Progenitor cell of endocrine pancreas (in vitro differentiated cells): ENCODE results near the gene MGAM2. TPM values are rescaled to one million over a fixed set of nuclear protein-coding genes. Genes with fewer than 3 reads are reported as not detected.

Experiments
- DNase-seq: peaks from one replicate; pipeline ENCODE4 v3.0.0; 2021; ENCODE audit warnings: low spot score; ENCODE audit not compliant: unreplicated experiment
- H3K27ac Mint-ChIP-seq: 2 replicates; pipeline ENCODE4 v1.8.0; 2021; ENCODE audit warnings: mild to moderate bottlenecking, moderate library complexity, mixed read lengths
- H3K27me3 Mint-ChIP-seq: 2 replicates; pipeline ENCODE4 v1.8.0; 2021; ENCODE audit warnings: mixed read lengths
- H3K36me3 Mint-ChIP-seq: 2 replicates; pipeline ENCODE4 v1.8.0; 2022; ENCODE audit warnings: mixed read lengths; ENCODE audit not compliant: insufficient read depth
- H3K4me1 Mint-ChIP-seq: 2 replicates; pipeline ENCODE4 v1.8.0; 2021; ENCODE audit warnings: low read depth, mixed read lengths
- H3K4me3 Mint-ChIP-seq: 2 replicates; pipeline ENCODE4 v1.8.0; 2021; ENCODE audit warnings: low read depth, mild to moderate bottlenecking, moderate library complexity, mixed read lengths
- H3K9me3 Mint-ChIP-seq: 2 replicates; pipeline ENCODE4 v1.8.0; 2021; ENCODE audit warnings: low read depth, mixed read lengths
- total RNA-seq: library from RNA; stranded (reverse); gene quantifications from 2 replicates; pipeline ENCODE4 v1.2.1, GENCODE V29; 2021
- TF ChIP-seq, protein P1 (sequence below): fragments of 200-600 bp; sonication (generic); IDR thresholded peaks from one replicate; pipeline ENCODE4 v1.5.0; 2021; ENCODE audit warnings: antibody characterized with exemption, mild to moderate bottlenecking; ENCODE audit not compliant: unreplicated experiment

The MGAM2 gene
- total RNA-seq, 1 donor from 2014 or later: 1.2 TPM

DNA sequence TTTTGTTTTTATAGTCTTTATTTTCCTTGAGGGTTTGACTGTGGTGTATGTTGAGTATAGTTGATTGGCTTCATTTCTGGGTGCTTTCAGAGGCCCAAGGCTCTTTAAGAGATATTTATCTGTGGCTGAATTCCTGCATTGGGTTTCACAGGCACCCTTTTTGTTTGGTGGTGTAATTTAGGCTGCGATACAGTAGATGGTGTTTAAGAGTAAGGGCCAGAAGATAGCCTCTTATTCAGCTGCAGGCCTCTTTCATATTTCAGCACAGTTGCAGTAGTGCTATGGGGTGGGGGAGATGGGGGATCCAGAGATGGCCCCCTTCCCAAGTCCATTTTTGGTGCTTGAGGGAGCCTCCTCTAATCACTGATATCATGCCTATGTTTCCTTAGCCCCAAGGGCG lies 69.7 kb downstream of the MGAM2 start:
- no peak for DNase-seq
- Mint-ChIP-seq H3K9me3 (no peaks in the 10 kb centered on the region), H3K4me1 (peaks cover 5% of the 10 kb centered on the region), H3K27me3 (peaks cover 4% of the 10 kb centered on the region), H3K4me3 (no peak overlapping the region), H3K27ac (no peak overlapping the region), H3K36me3 (no peaks in the 10 kb centered on the region)
- TF ChIP-seq, protein P1, sequence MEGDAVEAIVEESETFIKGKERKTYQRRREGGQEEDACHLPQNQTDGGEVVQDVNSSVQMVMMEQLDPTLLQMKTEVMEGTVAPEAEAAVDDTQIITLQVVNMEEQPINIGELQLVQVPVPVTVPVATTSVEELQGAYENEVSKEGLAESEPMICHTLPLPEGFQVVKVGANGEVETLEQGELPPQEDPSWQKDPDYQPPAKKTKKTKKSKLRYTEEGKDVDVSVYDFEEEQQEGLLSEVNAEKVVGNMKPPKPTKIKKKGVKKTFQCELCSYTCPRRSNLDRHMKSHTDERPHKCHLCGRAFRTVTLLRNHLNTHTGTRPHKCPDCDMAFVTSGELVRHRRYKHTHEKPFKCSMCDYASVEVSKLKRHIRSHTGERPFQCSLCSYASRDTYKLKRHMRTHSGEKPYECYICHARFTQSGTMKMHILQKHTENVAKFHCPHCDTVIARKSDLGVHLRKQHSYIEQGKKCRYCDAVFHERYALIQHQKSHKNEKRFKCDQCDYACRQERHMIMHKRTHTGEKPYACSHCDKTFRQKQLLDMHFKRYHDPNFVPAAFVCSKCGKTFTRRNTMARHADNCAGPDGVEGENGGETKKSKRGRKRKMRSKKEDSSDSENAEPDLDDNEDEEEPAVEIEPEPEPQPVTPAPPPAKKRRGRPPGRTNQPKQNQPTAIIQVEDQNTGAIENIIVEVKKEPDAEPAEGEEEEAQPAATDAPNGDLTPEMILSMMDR: no peak

- no peak overlapping the region for H3K4me3 Mint-ChIP-seq
- no peak overlapping the region for H3K27ac Mint-ChIP-seq
- TF ChIP-seq, protein P1: no peak
- H3K27me3 Mint-ChIP-seq: peaks cover 4% of the 10 kb centered on the region
- H3K9me3 Mint-ChIP-seq: no peaks in the 10 kb centered on the region
- DNase-seq: no peak
- no peaks in the 10 kb centered on the region for H3K36me3 Mint-ChIP-seq
- peaks cover 5% of the 10 kb centered on the region for H3K4me1 Mint-ChIP-seq
These were observed 70.4 kb downstream of the MGAM2 start for GRCh38 chr7:142181966-142182365.

GRCh38 chr7:142185069-142185468 lies 73.6 kb downstream of the MGAM2 start:
- Mint-ChIP-seq H3K4me3 (no peak overlapping the region), H3K27ac (no peak overlapping the region), H3K27me3 (peaks cover 4% of the 10 kb centered on the region), H3K4me1 (peaks cover 5% of the 10 kb centered on the region), H3K9me3 (no peaks in the 10 kb centered on the region), H3K36me3 (no peaks in the 10 kb centered on the region)
- TF ChIP-seq, protein P1: no peak
- no peak for DNase-seq

DNA sequence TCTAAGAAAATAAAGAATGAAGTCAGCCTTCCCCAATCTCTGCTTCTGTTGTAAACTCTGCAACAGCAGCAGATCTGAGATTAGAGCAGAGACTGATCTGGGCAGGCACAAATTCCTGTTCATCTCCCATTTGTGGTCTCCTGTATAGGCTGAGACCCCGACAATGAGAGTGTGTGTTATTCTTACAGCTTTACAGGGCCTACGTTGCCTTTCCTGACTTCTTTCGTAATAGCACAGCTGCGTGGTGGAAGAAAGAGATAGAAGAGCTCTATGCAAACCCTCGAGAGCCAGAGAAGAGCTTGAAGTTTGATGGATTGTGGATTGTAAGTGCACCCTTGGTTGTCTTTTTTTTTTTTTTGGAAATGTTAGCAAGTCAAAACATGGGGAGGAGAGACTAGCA lies 74.3 kb downstream of the MGAM2 start:
- H3K27ac Mint-ChIP-seq: no peak overlapping the region
- TF ChIP-seq, protein P1: no peak
- peaks cover 4% of the 10 kb centered on the region for H3K27me3 Mint-ChIP-seq
- peaks cover 5% of the 10 kb centered on the region for H3K4me1 Mint-ChIP-seq
- H3K4me3 Mint-ChIP-seq: no peak overlapping the region
- no peak for DNase-seq
- H3K36me3 Mint-ChIP-seq: no peaks in the 10 kb centered on the region
- no peaks in the 10 kb centered on the region for H3K9me3 Mint-ChIP-seq

DNA sequence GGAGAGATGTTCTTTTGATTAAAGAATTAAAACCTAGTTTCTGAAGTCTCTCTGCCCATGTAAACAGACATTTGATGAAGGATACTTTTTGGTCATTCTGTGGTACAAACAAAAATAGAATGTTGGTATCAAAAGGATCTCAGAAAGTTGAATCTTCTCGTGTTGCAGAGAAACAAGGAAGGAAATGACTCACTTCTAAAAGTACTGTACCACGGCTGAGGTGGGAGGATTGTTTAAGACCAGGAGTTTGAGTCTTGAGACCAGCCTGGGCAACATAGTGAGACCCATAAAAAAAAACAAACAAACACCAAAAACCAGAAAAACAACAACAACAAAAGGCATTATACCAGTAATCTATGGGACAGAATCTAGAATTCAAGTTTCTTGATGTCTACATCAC lies 76.6 kb downstream of the MGAM2 start:
- Mint-ChIP-seq H3K4me3 (no peak overlapping the region), H3K36me3 (no peaks in the 10 kb centered on the region), H3K9me3 (no peaks in the 10 kb centered on the region), H3K27ac (no peak overlapping the region), H3K27me3 (peaks cover 7% of the 10 kb centered on the region), H3K4me1 (peaks cover 4% of the 10 kb centered on the region)
- TF ChIP-seq, protein P1: no peak
- DNase-seq: no peak
